ENCODE data around the gene TMEM40.

Gene TMEM40

DNA sequence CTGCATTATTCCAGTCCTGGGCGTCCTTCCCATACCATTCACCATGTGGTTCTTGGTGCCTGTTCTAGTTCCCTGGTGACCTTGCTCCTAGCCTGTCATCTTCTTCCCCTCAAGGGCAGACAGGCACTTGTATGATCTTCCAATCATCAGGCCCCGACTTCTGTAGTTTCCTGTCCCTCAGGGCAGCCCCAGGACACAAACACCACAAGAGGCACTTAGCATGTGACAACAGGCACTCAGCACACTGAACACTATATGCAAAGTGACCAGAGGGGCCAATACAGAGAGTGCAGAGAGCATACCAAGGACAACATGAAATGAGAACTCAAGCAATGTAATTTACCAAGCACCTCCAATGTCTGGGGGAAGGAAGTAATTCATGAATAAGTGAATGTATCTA, 17.9 kb downstream of the TMEM40 start:
- CTCF ChIA-PET = interaction anchor here (0.7 kb wide), 1 partner anchor 31 kb away, joined by 7 read pairs; no protein-coding TSS in a partner anchor

DNA sequence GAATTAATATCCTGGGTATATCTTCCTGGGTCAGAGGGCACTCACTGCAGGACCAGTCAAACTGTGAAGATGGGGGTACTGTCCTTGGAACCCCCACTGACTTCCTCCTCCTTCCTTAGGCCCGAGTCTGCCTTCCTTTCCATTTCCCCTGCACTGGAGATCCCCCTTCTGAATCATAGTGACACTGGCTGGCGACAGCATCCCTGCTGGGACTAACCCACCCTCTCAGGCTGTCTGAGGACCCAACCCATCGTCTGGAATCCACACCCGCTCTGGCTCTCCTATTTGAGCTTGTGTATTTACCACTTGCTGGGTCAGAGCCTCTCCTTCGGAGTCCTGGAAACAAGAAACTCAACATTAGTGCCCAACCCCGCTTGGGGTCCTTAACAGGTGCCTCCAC, 21.2 kb downstream of the TMEM40 start:
- DNase-seq (ENCODE audit: extremely low spot score) = no peak
- CTCF ChIA-PET = interaction anchor here (0.7 to 0.9 kb wide), 2 partner anchors 17 to 99 kb away, joined by 3 read pairs; no protein-coding TSS in a partner anchor
- TF ChIP-seq FOXM1 (IDR thresholded peaks at IDR 0.05; ENCODE audit: borderline replicate concordance) (no peak), LEF1 (IDR thresholded peaks at IDR 0.05; ENCODE audit: borderline replicate concordance) (no peak), L3MBTL2 (conservative IDR thresholded peaks at IDR 0.05) (no peak), SP1 (IDR thresholded peaks at IDR 0.05) (no peak), ARNT (IDR thresholded peaks at IDR 0.05) (no peak), BHLHE40 (IDR thresholded peaks at IDR 0.05; ENCODE audit: borderline replicate concordance) (no peak), FOXK2 (IDR thresholded peaks at IDR 0.05) (no peak), HDGF (IDR thresholded peaks at IDR 0.05; ENCODE audit: borderline replicate concordance) (no peak)
- TF ChIP-seq, protein P1, sequence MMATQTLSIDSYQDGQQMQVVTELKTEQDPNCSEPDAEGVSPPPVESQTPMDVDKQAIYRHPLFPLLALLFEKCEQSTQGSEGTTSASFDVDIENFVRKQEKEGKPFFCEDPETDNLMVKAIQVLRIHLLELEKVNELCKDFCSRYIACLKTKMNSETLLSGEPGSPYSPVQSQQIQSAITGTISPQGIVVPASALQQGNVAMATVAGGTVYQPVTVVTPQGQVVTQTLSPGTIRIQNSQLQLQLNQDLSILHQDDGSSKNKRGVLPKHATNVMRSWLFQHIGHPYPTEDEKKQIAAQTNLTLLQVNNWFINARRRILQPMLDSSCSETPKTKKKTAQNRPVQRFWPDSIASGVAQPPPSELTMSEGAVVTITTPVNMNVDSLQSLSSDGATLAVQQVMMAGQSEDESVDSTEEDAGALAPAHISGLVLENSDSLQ (IDR thresholded peaks at IDR 0.05) = no peak
- POLR2A ChIA-PET = no interaction called here

More for the DNA sequence above, 17.9 kb downstream of the TMEM40 start:
- TF ChIP-seq ARNT (IDR thresholded peaks at IDR 0.05) (no peak), SP1 (IDR thresholded peaks at IDR 0.05) (no peak), SUZ12 (IDR thresholded peaks at IDR 0.05) (no peak), L3MBTL2 (conservative IDR thresholded peaks at IDR 0.05) (no peak), TARDBP (IDR thresholded peaks at IDR 0.05) (no peak), LEF1 (IDR thresholded peaks at IDR 0.05; ENCODE audit: borderline replicate concordance) (no peak), ELF4 (IDR thresholded peaks at IDR 0.05) (no peak), FOXM1 (IDR thresholded peaks at IDR 0.05; ENCODE audit: borderline replicate concordance) (no peak), ZNF384 (IDR thresholded peaks at IDR 0.05) (no peak), BHLHE40 (IDR thresholded peaks at IDR 0.05; ENCODE audit: borderline replicate concordance) (no peak), CTBP1 (IDR thresholded peaks at IDR 0.05; ENCODE audit: borderline replicate concordance) (no peak)
- TF ChIP-seq, protein P1 (IDR thresholded peaks at IDR 0.05) = no peak
- DNase-seq (ENCODE audit: extremely low spot score) = no peak
- POLR2A ChIA-PET = no interaction called here

DNA sequence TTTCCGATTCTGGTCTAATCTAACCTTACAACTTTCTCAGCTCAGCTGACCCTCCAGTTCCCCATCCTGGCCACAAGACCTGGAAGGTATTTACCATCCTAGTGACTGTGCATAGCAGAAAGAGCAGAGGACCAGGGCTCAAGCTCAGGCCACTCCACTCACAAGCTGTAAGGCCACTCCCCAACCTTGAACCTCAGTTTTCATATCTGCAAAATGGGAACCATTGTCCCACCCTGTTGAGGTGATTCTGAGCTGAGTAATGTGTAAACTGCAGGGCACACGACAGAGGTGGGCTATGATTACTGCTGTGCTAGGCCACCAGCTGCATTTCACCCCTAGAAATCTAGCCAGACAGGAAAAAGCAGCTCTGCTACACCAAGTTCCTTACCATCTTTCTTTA, 21.7 kb downstream of the TMEM40 start:
- TF ChIP-seq ARNT (IDR thresholded peaks at IDR 0.05) (no peak), LEF1 (IDR thresholded peaks at IDR 0.05; ENCODE audit: borderline replicate concordance) (no peak), ZNF384 (IDR thresholded peaks at IDR 0.05) (no peak), TARDBP (IDR thresholded peaks at IDR 0.05) (no peak), HDGF (IDR thresholded peaks at IDR 0.05; ENCODE audit: borderline replicate concordance) (no peak), CTBP1 (IDR thresholded peaks at IDR 0.05; ENCODE audit: borderline replicate concordance) (no peak), SUZ12 (IDR thresholded peaks at IDR 0.05) (no peak)
- TF ChIP-seq, protein P1 (IDR thresholded peaks at IDR 0.05) = no peak
- POLR2A ChIA-PET = no interaction called here
- no peak for DNase-seq (ENCODE audit: extremely low spot score)
- CTCF ChIA-PET = interaction anchor here (0.5 to 0.9 kb wide), 3 partner anchors 8 to 99 kb away, joined by 3 read pairs; no protein-coding TSS in a partner anchor

DNA sequence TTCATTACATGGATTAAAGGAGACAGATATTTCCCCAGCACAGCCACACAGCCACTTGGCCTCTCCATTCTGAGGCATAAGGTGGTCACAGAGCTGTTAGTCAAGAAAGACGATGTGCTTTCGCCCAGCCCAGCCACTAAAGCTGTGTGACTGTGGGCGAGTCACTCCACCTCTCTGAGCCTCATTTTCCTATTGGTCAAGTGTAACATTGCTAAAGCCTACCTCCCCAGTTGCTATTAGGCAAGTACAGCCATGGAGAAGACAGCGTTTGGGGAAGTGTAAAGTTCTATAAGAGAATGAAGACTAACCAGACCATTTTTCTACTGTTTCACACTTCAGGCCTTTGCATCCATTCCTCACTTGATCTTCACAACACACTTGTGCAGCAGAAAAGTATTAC, 24.1 kb downstream of the TMEM40 start:
- DNase-seq (ENCODE audit: extremely low spot score) = no peak
- TF ChIP-seq FOXK2 (IDR thresholded peaks at IDR 0.05) = no peak
- no peak for TF ChIP-seq NFRKB (IDR thresholded peaks at IDR 0.05)
- no peak for TF ChIP-seq ELF4 (IDR thresholded peaks at IDR 0.05)
- no peak for TF ChIP-seq CTBP1 (IDR thresholded peaks at IDR 0.05; ENCODE audit: borderline replicate concordance)
- TF ChIP-seq BHLHE40 (IDR thresholded peaks at IDR 0.05; ENCODE audit: borderline replicate concordance) = no peak
- TF ChIP-seq, protein P1 (IDR thresholded peaks at IDR 0.05) = no peak
- no peak for TF ChIP-seq HDGF (IDR thresholded peaks at IDR 0.05; ENCODE audit: borderline replicate concordance)
- TF ChIP-seq FOXM1 (IDR thresholded peaks at IDR 0.05; ENCODE audit: borderline replicate concordance) = no peak
- no peak for TF ChIP-seq SUZ12 (IDR thresholded peaks at IDR 0.05)
- no peak for TF ChIP-seq ZNF384 (IDR thresholded peaks at IDR 0.05)
- no peak for TF ChIP-seq ARNT (IDR thresholded peaks at IDR 0.05)
- no peak for TF ChIP-seq L3MBTL2 (conservative IDR thresholded peaks at IDR 0.05)
- TF ChIP-seq LEF1 (IDR thresholded peaks at IDR 0.05; ENCODE audit: borderline replicate concordance) = no peak
- TF ChIP-seq TARDBP (IDR thresholded peaks at IDR 0.05) = no peak
- TF ChIP-seq FOXA1 (IDR thresholded peaks at IDR 0.05) = no peak
- no peak for TF ChIP-seq SP1 (IDR thresholded peaks at IDR 0.05)
- ChIA-PET POLR2A (no interaction called here), CTCF (interaction anchor here (1.1 kb wide), 1 partner anchor 14 kb away, joined by 3 read pairs; no protein-coding TSS in a partner anchor)

DNA sequence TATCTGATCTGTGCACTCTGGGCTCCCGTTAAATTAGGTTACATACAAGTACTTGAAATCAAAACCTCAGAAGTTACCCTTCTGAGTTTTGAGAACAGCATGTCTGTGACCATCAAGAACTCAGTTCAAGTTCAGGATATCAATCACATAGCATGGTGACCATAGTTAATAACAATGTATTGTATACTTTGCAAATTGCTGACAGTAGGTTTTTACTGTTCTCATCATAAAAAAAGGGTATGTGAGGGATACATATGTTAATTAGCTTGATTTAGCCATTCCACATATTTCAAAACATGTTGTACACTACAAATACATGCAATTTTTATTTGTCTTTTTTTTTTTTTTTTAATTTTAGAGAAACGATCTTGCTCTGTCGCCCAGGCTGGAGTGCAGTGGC, 25.5 kb downstream of the TMEM40 start:
- CTCF ChIA-PET = interaction anchor here (0.7 kb wide), 1 partner anchor 159 kb away, joined by 5 read pairs; no protein-coding TSS in a partner anchor
- DNase-seq (ENCODE audit: extremely low spot score) = no peak
- TF ChIP-seq SUZ12 (IDR thresholded peaks at IDR 0.05) = no peak
- TF ChIP-seq HDGF (IDR thresholded peaks at IDR 0.05; ENCODE audit: borderline replicate concordance) = no peak
- no peak for TF ChIP-seq CTBP1 (IDR thresholded peaks at IDR 0.05; ENCODE audit: borderline replicate concordance)
- TF ChIP-seq ARNT (IDR thresholded peaks at IDR 0.05) = no peak
- no peak for TF ChIP-seq ELF4 (IDR thresholded peaks at IDR 0.05)
- TF ChIP-seq, protein P1 (IDR thresholded peaks at IDR 0.05) = no peak
- no peak for TF ChIP-seq FOXA1 (IDR thresholded peaks at IDR 0.05)
- TF ChIP-seq FOXM1 (IDR thresholded peaks at IDR 0.05; ENCODE audit: borderline replicate concordance) = no peak
- TF ChIP-seq LEF1 (IDR thresholded peaks at IDR 0.05; ENCODE audit: borderline replicate concordance) = no peak
- no peak for TF ChIP-seq BHLHE40 (IDR thresholded peaks at IDR 0.05; ENCODE audit: borderline replicate concordance)
- TF ChIP-seq TARDBP (IDR thresholded peaks at IDR 0.05) = no peak
- no peak for TF ChIP-seq NFRKB (IDR thresholded peaks at IDR 0.05)
- no peak for TF ChIP-seq L3MBTL2 (conservative IDR thresholded peaks at IDR 0.05)
- no peak for TF ChIP-seq FOXK2 (IDR thresholded peaks at IDR 0.05)
- no peak for TF ChIP-seq SP1 (IDR thresholded peaks at IDR 0.05)
- no peak for TF ChIP-seq ZNF384 (IDR thresholded peaks at IDR 0.05)
- POLR2A ChIA-PET = no interaction called here
